Adrenal gland (tissue), 12 donors: Measurements from ENCODE around the gene SLC22A3. TPM values are rescaled to one million over a fixed set of nuclear protein-coding genes. Genes with fewer than 3 reads are reported as not detected.
A peak's percentile ranks its signal among the peaks of the same experiment; 100 is the strongest.

Source experiments
- DNase-seq, 7 donors: peaks; one replicate each; pipeline ENCODE4 v3.0.0-alpha.2; 2019 to 2020
- H3K27ac ChIP-seq, 5 donors: fragments of 200-600 bp; sonication (generic) in 4 of 5; 1 replicate in 3 of 5; 2 replicates in 2 of 5; pipeline versions ENCODE4 v1.5.1 to v1.8.0; 2016 to 2020; ENCODE audit warnings: mild to moderate bottlenecking in 1 of 5
- H3K27me3 ChIP-seq: fragments of 200-600 bp; 2 replicates; pipeline ENCODE4 v1.8.0; 2021
- H3K36me3 ChIP-seq, 2 donors: fragments of 200-600 bp; replicated peaks in 1 of 2; 1 replicate in 1 of 2; 2 replicates in 1 of 2; pipeline versions ENCODE4 v1.5.1 to v1.8.0; 2018 to 2022
- H3K4me1 ChIP-seq, 2 donors: fragments of 200-600 bp; replicated peaks in 1 of 2; 1 replicate in 1 of 2; 2 replicates in 1 of 2; pipeline versions ENCODE4 v1.5.1 to v1.8.0; 2018 to 2021
- H3K4me3 ChIP-seq, 4 donors: fragments of 200-600 bp; sonication (generic) in 3 of 4; one replicate each; pipeline ENCODE4 v1.5.1; 2016 to 2018
- H3K9me3 ChIP-seq, 3 donors: fragments of 200-600 bp; sonication (generic) in 1 of 3; replicated peaks in 1 of 3; 1 replicate in 2 of 3; 2 replicates in 1 of 3; pipeline versions ENCODE4 v1.5.1 to v1.8.0; 2016 to 2021
- POLR2A ChIP-seq, 2 donors: fragments of 450-650 bp; IDR thresholded peaks; one replicate each; pipeline ENCODE4 v1.6.1; 2017; ENCODE audit warnings: antibody characterized with exemption in 2 of 2, mild to moderate bottlenecking in 2 of 2, moderate library complexity in 1 of 2
- WGBS, 4 donors: extraction: QIAGEN DNeasy Blood & Tissue Kit in 2 of 4; methylation state at CpG; one replicate each; pipeline versions ENCODE4 v1.1.5 to v1.1.7; 2013 to 2017; 5-methylcytosine and 5-hydroxymethylcytosine counted together
- intact Hi-C, 2 donors: fragments of 100-400 bp; cut with DNase I; formaldehyde crosslinking; loops; one replicate each; pipeline versions ENCODE4 v1.14.1 to v1.15.0; 2022 to 2023
- polyA plus RNA-seq, 3 donors: library from polyadenylated mRNA; stranded (reverse); fragments of 200-250 nt in 2 of 3; fragments of 350-450 nt in 1 of 3; fragmentation: Illumina TruSeq in 1 of 3; extraction: RNeasy Lipid Tissue Mini Kit (QIAGEN cat#74804) in 1 of 3; gene quantifications; one replicate each; pipeline ENCODE4 v1.2.3, GENCODE V29; 2013 to 2014
- total RNA-seq, 9 donors: library from RNA; depleted of rRNA in 4 of 9; stranded (reverse); fragments of >200 nt in 4 of 9; fragments of 120-200 nt in 1 of 9; fragmentation: NEBNext Ultra II Directional in 1 of 9; extraction: Animal tissue kit (Norgen Biotek cat#: 25700) in 1 of 9; gene quantifications; one replicate each; pipeline versions ENCODE4 v1.1.0 to v1.2.4, GENCODE V29; 2013 to 2023
- TF ChIP-seq, protein P1 (sequence below), 6 experiments: fragments of 450-650 bp in 4 of 6; fragments of 200-600 bp in 2 of 6; sonication (generic) in 1 of 6; IDR thresholded peaks; 1 replicate in 5 of 6; 2 replicates in 1 of 6; pipeline versions ENCODE4 v1.5.1 to v1.8.0; 2016 to 2021; ENCODE audit warnings: antibody characterized with exemption in 6 of 6, mild to moderate bottlenecking in 2 of 6, moderate library complexity in 1 of 6
- donor health status: healthy with polysubstance abuse.
- donor health status: Bipolar disorder and iron deficiency.
- donor health status: DM: yes; HTN: yes; CAD: no.
- donor health status: DM: no; HTN: no; CAD: no.
- donor health status: DM: no; HTN: no; CAD: no.
- donor health status: DM: yes; HTN: yes; CAD: no.

Gene SLC22A3
- total and polyA plus RNA-seq, 12 donors = 7.2 to 51.9 (median 31.2) TPM

DNA sequence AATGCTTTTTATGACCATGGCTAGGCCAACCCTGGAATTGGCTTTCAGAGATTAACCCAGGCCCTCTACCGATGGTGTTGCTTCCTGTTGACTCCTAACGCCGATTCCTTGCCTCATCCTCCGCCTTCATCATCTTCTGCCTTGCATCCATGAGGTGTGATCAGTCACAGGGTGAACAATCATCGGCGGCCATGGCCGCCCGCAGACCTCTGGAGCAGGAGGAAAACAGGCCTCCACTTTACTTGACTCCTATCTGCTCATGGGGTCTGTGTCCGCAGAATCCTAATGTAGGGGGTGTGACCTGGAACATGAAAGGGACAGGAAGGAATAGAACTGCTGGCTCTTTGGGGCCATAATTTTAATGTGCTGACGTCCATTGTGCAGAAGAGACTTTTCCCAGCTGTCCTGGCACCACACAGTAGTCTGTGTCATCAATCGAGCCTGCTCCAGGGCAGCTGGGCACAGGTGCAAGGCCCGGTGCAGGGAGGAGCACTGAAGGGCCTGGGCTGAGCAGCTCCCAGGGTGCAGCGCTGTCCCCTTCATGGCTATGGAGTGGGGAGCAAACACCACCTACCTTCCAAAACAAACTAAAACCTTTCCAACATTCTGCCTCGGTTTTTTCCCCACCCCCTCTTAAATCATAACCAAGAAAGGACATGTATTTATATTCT, 8.0 kb downstream of the SLC22A3 start:
- DNase-seq = peak in 1 of 7 donors; percentile 31
- WGBS, 4 donors = 74 to 79% (median 77%) methylated on average over 13 to 14 of the region's 14 CpGs
- Histone ChIP-seq H3K9me3 (no peaks in the 10 kb centered on the region), H3K4me1 (peaks cover 0 to 13% of the 10 kb centered on the region in 2 donors), H3K27ac (no peak overlapping the region), H3K27me3 (no peaks in the 10 kb centered on the region), H3K4me3 (no peak overlapping the region), H3K36me3 (no peaks in the 10 kb centered on the region)
- no peak for TF ChIP-seq POLR2A (IDR thresholded peaks at IDR 0.05)
- TF ChIP-seq, protein P1, sequence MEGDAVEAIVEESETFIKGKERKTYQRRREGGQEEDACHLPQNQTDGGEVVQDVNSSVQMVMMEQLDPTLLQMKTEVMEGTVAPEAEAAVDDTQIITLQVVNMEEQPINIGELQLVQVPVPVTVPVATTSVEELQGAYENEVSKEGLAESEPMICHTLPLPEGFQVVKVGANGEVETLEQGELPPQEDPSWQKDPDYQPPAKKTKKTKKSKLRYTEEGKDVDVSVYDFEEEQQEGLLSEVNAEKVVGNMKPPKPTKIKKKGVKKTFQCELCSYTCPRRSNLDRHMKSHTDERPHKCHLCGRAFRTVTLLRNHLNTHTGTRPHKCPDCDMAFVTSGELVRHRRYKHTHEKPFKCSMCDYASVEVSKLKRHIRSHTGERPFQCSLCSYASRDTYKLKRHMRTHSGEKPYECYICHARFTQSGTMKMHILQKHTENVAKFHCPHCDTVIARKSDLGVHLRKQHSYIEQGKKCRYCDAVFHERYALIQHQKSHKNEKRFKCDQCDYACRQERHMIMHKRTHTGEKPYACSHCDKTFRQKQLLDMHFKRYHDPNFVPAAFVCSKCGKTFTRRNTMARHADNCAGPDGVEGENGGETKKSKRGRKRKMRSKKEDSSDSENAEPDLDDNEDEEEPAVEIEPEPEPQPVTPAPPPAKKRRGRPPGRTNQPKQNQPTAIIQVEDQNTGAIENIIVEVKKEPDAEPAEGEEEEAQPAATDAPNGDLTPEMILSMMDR (IDR thresholded peaks at IDR 0.05) = no peak
- intact Hi-C loops = no loop called here

DNA sequence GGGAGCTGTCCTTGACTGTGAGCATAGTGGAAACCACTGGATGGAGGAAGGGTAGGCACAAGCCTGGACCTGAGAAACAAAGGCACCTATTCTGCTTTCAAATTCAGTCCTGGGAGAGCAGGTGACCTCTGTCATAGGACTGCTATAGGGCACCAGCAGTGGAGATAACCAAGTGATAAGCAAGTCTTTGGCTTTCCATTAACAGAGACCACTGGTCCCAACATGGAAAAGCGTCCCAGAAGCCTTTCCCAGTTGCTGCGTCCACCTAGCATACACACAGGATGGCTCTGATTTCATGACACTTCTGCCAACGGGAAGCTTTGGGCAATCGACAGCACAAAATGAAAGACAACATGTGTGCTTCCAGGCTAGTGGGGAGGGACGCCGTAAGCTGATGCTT, 8.9 kb downstream of the SLC22A3 start:
- no peak overlapping the region for H3K4me3 ChIP-seq
- intact Hi-C loops = no loop called here
- WGBS, 4 donors = 86 to 92% (median 88%) methylated on average over 6 of the region's 6 CpGs

DNA sequence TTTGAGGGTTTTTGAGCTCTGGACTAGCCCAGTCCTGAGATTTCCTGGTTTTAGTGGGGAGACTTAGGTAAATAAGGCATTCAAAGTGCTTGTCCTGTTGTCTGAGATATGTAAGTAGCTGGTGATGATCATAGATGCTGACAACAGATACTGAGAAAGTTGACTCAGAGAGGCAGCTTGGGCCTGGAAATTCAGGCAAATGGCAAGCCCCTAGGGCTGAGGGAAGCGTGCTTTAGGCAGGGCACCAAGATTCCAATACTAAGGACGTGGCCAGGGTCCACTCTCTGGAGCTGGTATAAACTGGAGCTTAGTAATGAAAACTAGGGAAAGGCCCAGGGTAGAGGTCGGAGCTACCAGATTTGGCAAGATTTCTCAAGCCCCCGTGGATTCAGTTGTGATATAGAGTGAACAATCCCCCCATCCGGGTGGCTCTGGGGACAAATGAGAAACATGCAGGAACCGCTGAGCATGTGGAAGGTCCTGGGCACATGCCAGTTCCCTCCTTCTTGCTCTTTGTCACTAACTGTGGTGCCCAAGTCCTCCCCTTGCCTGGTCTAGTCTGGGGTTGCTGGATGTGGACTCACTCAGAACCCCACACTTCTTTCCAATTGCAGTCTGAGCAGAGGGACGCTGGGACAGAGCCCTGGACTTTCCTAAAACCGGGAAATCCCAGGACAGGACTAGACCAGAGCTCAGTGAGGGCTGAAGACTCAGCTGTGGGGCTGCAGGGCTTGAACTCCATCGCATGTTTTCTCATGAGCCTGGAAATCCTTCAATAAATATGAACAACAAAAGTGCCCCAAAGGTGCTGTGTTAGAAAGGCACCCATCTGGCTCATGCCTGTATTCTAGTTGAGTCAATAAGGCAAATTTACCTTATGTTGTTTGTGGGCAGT, 10.3 kb downstream of the SLC22A3 start:
- no peak for TF ChIP-seq POLR2A (IDR thresholded peaks at IDR 0.05)
- TF ChIP-seq, protein P1 (IDR thresholded peaks at IDR 0.05) = no peak
- DNase-seq = no peak
- Histone ChIP-seq H3K27me3 (no peaks in the 10 kb centered on the region), H3K4me3 (no peak overlapping the region), H3K9me3 (no peaks in the 10 kb centered on the region), H3K4me1 (peaks cover 0 to 13% of the 10 kb centered on the region in 2 donors), H3K27ac (no peak overlapping the region), H3K36me3 (no peaks in the 10 kb centered on the region)
- WGBS, 4 donors = 84 to 86% (median 85%) methylated on average over 9 of the region's 9 CpGs
- intact Hi-C loops = no loop called here

More for the DNA sequence above, 8.9 kb downstream of the SLC22A3 start:
- no peak overlapping the region for H3K27ac ChIP-seq
- no peaks in the 10 kb centered on the region for H3K9me3 ChIP-seq
- peaks cover 0 to 13% of the 10 kb centered on the region in 2 donors for H3K4me1 ChIP-seq
- H3K36me3 ChIP-seq = no peaks in the 10 kb centered on the region
- DNase-seq = no peak
- TF ChIP-seq, protein P1 (IDR thresholded peaks at IDR 0.05) = no peak
- no peak for TF ChIP-seq POLR2A (IDR thresholded peaks at IDR 0.05)
- no peaks in the 10 kb centered on the region for H3K27me3 ChIP-seq

DNA sequence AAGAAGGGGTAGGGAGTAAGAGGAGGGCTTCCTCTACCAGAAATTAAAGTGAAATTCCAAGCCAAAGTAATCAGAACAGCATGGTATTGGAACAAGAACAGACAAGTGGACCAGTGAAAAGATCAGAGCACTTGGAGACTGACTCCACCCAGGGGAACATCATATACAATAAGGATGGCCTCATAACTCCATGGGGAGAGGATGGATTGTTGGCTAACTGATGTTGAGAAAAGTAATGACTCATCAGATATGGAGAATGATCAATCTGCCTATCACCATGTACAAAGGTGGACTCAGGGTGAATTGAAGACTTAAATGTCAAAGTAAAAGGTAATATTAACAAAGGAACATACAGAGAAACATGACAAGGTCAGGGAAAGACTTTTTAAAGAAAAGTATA, 12.8 kb downstream of the SLC22A3 start:
- intact Hi-C loops = no loop called here
- H3K4me1 ChIP-seq = peaks cover 0 to 13% of the 10 kb centered on the region in 2 donors
- H3K27ac ChIP-seq = no peak overlapping the region
- DNase-seq = no peak
- no peak overlapping the region for H3K4me3 ChIP-seq
- TF ChIP-seq, protein P1 (IDR thresholded peaks at IDR 0.05) = no peak
- no peak for TF ChIP-seq POLR2A (IDR thresholded peaks at IDR 0.05)
- no peaks in the 10 kb centered on the region for H3K27me3 ChIP-seq
- no peaks in the 10 kb centered on the region for H3K9me3 ChIP-seq
- H3K36me3 ChIP-seq = no peaks in the 10 kb centered on the region
